K562 (cell line): ENCODE data around the gene HBEGF. TPM values are rescaled to one million over a fixed set of nuclear protein-coding genes. Genes with fewer than 3 reads are reported as not detected.
"Not testable (repeated sequence)": the region's sequence is repeated elsewhere in the genome, so short reads cannot be mapped to it uniquely, and the experiment has no call there.

ENCODE experiments used
- ATAC-seq: fragments of 200-7000 bp; cut with Tn5 transposase; 3 replicates; pipeline ENCODE4 v1.9.1; 2020; ENCODE audit warnings: moderate library complexity
- BruUV-seq: library from RNA; stranded (reverse); fragments of 400-500 nt; replicated peaks from 2 replicates; lab custom pipeline; 2021; lab: Mats Ljungman, UMichigan
- CTCF ChIA-PET: fragments of 300-600 bp; formaldehyde crosslinking; extraction: SDS; loops from one replicate; lab custom pipeline; 2021; ENCODE audit warnings: low intra/inter-chr PET ratio; lab: Yijun Ruan, JAX
- POLR2A ChIA-PET: fragments of 300-600, 350-650 bp; sonication (Branson Sonifier 250); formaldehyde crosslinking; extraction: SDS; loops from one replicate; lab custom pipeline; 2021; ENCODE audit warnings: antibody characterized with exemption, inconsistent platforms; lab: Yijun Ruan, JAX
- DNase-seq, 4 experiments: peaks; one replicate each; pipeline versions ENCODE4 v3.0.0 to v3.0.0-alpha.2; 2011 to 2018; ENCODE audit warnings: low spot score in 3 of 4, mixed read lengths in 3 of 4; ENCODE audit errors: extremely low read depth in 1 of 4
- FAIRE-seq: peaks from 2 replicates; lab custom pipeline; 2011; peaks lifted over from hg19 to GRCh38; lab: Jason Lieb, UNC
- H2AFZ ChIP-seq: 2 replicates; pipeline ENCODE4 v1.6.0; 2011; ENCODE audit warnings: low read depth, low read length, control low read depth, inconsistent platforms
- H3K27ac ChIP-seq: fragments of 200-600 bp; 3 replicates; pipeline ENCODE4 v1.8.0; 2011; ENCODE audit warnings: low read depth, mild to moderate bottlenecking, control low read depth, inconsistent platforms, low read length, moderate library complexity, mixed read lengths; ENCODE audit errors: extremely low read depth
- H3K27me3 ChIP-seq, 2 experiments: fragments of 300-600 bp in 1 of 2; 2 replicates in 1 of 2; 3 replicates in 1 of 2; pipeline versions ENCODE4 v1.6.0 to v1.8.0; 2011; ENCODE audit warnings: inconsistent platforms in 2 of 2, low read length in 2 of 2, mild to moderate bottlenecking in 1 of 2, mixed read lengths in 1 of 2, moderate library complexity in 1 of 2; ENCODE audit not compliant: control insufficient read depth in 2 of 2, insufficient read depth in 2 of 2
- H3K36me3 ChIP-seq: fragments of 300-600 bp; 3 replicates; pipeline ENCODE4 v1.8.0; 2011; ENCODE audit warnings: mild to moderate bottlenecking, low read length, inconsistent platforms; ENCODE audit not compliant: control insufficient read depth, insufficient read depth
- H3K4me1 ChIP-seq, 2 experiments: fragments of 200-600 bp in 1 of 2; replicated peaks in 1 of 2; 2 replicates in 1 of 2; 3 replicates in 1 of 2; pipeline versions ENCODE4 v1.5.1 to v1.8.0; 2011; ENCODE audit warnings: inconsistent platforms in 2 of 2, low read length in 2 of 2, mild to moderate bottlenecking in 1 of 2, mixed read lengths in 1 of 2, moderate library complexity in 1 of 2; ENCODE audit not compliant: control insufficient read depth in 2 of 2, insufficient read depth in 2 of 2
- H3K4me2 ChIP-seq: 2 replicates; pipeline ENCODE4 v1.6.1; 2011; ENCODE audit warnings: low read length, control low read depth, inconsistent platforms, mixed read lengths; ENCODE audit not compliant: insufficient read depth
- H3K4me3 ChIP-seq: fragments of 200-600 bp; sonication (generic), shearing (Covaris generic); 2 replicates; pipeline ENCODE4 v1.5.1; 2016; ENCODE audit warnings: control low read depth, inconsistent platforms
- H3K79me2 ChIP-seq: fragments of 200-600 bp; 3 replicates; pipeline ENCODE4 v1.8.0; 2011; ENCODE audit warnings: low read length, inconsistent platforms; ENCODE audit not compliant: control insufficient read depth, insufficient read depth
- H3K9ac ChIP-seq, 2 experiments: 2 replicates each; pipeline versions ENCODE4 v1.6.0 to v1.6.1; 2011; ENCODE audit warnings: low read depth in 2 of 2, low read length in 2 of 2, control low read depth in 1 of 2, inconsistent platforms in 1 of 2, mild to moderate bottlenecking in 1 of 2, mixed read lengths in 1 of 2; ENCODE audit not compliant: insufficient read depth in 1 of 2
- H3K9me1 ChIP-seq: one replicate; pipeline ENCODE4 v1.6.0; 2011; ENCODE audit warnings: inconsistent platforms, mild to moderate bottlenecking, low read length, moderate library complexity; ENCODE audit not compliant: control insufficient read depth, insufficient read depth
- H3K9me3 ChIP-seq: replicated peaks from 2 replicates; pipeline ENCODE4 v1.5.1; 2011; ENCODE audit warnings: low read depth, low read length, inconsistent platforms; ENCODE audit not compliant: control insufficient read depth, insufficient read depth
- H4K20me1 ChIP-seq: replicated peaks from 2 replicates; pipeline ENCODE4 v1.6.1; 2011; ENCODE audit warnings: low read length, inconsistent platforms, mixed read lengths; ENCODE audit not compliant: control insufficient read depth, insufficient read depth
- ARID1B ChIP-seq: fragments of 450-650 bp; IDR thresholded peaks from 2 replicates; pipeline ENCODE4 v1.6.1; 2016; ENCODE audit warnings: antibody characterized with exemption, mild to moderate bottlenecking, inconsistent platforms
- ARNT ChIP-seq, 2 experiments: fragments of 450-650 bp; IDR thresholded peaks; 2 replicates each; pipeline ENCODE4 v1.6.1; 2016; ENCODE audit warnings: mild to moderate bottlenecking in 1 of 2
- CBFA2T2 ChIP-seq: fragments of 450-650 bp; conservative IDR thresholded peaks from 2 replicates; pipeline ENCODE4 v1.6.1; 2017; ENCODE audit warnings: mild to moderate bottlenecking
- CBFA2T3 ChIP-seq: fragments of 450-650 bp; IDR thresholded peaks from 2 replicates; pipeline ENCODE4 v1.6.1; 2017
- DPF2 ChIP-seq: fragments of 450-650 bp; IDR thresholded peaks from 2 replicates; pipeline ENCODE4 v1.6.1; 2016
- KDM1A ChIP-seq, 2 experiments: fragments of 450-650 bp; IDR thresholded peaks; 2 replicates each; pipeline ENCODE4 v1.6.1; 2016; ENCODE audit warnings: mild to moderate bottlenecking in 2 of 2
- TAL1 ChIP-seq: fragments of 450-650 bp; IDR thresholded peaks from 2 replicates; pipeline ENCODE4 v1.6.1; 2016; ENCODE audit warnings: mild to moderate bottlenecking
- TCF3 ChIP-seq: sonication (generic); formaldehyde crosslinking; IDR thresholded peaks from 2 replicates; pipeline ENCODE4 v1.4.0; 2020; ENCODE audit warnings: mild to moderate bottlenecking, missing genetic modification reagents
- whole genome bisulfite sequencing: fragments of 100-300 bp; shearing (Covaris generic); methylation state at CpG from one replicate; pipeline ENCODE4 v1.1.6; 2016; ENCODE audit warnings: low coverage, mixed read lengths; ENCODE audit not compliant: insufficient coverage; ENCODE audit errors: missing lambda C conversion rate; 5-methylcytosine and 5-hydroxymethylcytosine counted together
- in situ Hi-C: fragments of 300-500 bp; cut with MboI; formaldehyde crosslinking; loops from 4 replicates; pipeline ENCODE4 v1.15.0; 2018; ENCODE audit warnings: inconsistent platforms, mixed read lengths
- intact Hi-C: fragments of 100-400 bp; cut with micrococcal nuclease; formaldehyde crosslinking; loops from 2 replicates; pipeline ENCODE4 v1.14.2; 2022
- polyA plus RNA-seq, 8 experiments: library from polyadenylated mRNA; depleted of rRNA in 4 of 8; stranded (reverse) in 5 of 8; unstranded in 3 of 8; fragments of >200 nt; fragmentation: Nextera tagmentation in 2 of 8; fragmentation: Illumina TruSeq in 1 of 8; extraction: Ambion mirVana in 2 of 8; extraction: Trizol in 1 of 8; gene quantifications; 2 replicates each; pipeline versions ENCODE4 v1.2.1 to v1.2.3, GENCODE V29; 2011 to 2014; ENCODE audit warnings: inconsistent platforms in 1 of 8, missing spikeins in 1 of 8
- total RNA-seq, 7 experiments: library from RNA; depleted of rRNA in 6 of 7; stranded (reverse); fragments of >200 nt in 6 of 7; fragmentation: Illumina TruSeq in 2 of 7; extraction: Trizol in 2 of 7; gene quantifications; 2 replicates each; pipeline versions ENCODE4 v1.2.1 to v1.2.3, GENCODE V29; 2011 to 2021; ENCODE audit warnings: low replicate concordance in 1 of 7
- TF ChIP-seq, protein P1 (sequence below): fragments of 450-650 bp; IDR thresholded peaks from 2 replicates; pipeline ENCODE4 v1.6.1; 2018; ENCODE audit not compliant: partially characterized antibody

HBEGF gene
- total and polyA plus RNA-seq, 9 of the 15 experiments (the other 6 are each of a cell fraction or from before 2014, with no cell fraction given), result 0.11 to 1.1 (median 0.60) TPM

- peaks cover 13 to 16% of the 10 kb centered on the region in 2 experiments; a peak in 4 of 5 replicates for H3K4me1 ChIP-seq
- peak; percentile 60 for TF ChIP-seq CBFA2T2
- peak; percentile 33; the same call in 1 of the 2 replicates for TF ChIP-seq TCF3 (CRISPR knock-in tag)
- 0 out of 2 replicates have a peak, but pooled peaks have one; percentile 22 for TF ChIP-seq DPF2
- TF ChIP-seq CBFA2T3, result peak; percentile 81
- peak; percentile 41 to 43; a peak in 3 of 4 replicates for TF ChIP-seq KDM1A (IDR thresholded peaks at IDR 0.05)
- TF ChIP-seq ARID1B, result peak; percentile 43; the same call in 1 of the 2 replicates
- peak; percentile 62; the same call in 1 of the 2 replicates for TF ChIP-seq TAL1
- WGBS, result 54% methylated on average over 7 of the region's 8 CpGs
- ATAC-seq, H3K4me2 ChIP-seq, intact Hi-C loops, H2AFZ ChIP-seq, H3K4me3 ChIP-seq, H3K9me1 ChIP-seq, CTCF ChIA-PET, H3K9me3 ChIP-seq, FAIRE-seq, H3K27me3 ChIP-seq, H3K27ac ChIP-seq, DNase-seq, H3K79me2 ChIP-seq, H3K36me3 ChIP-seq, H4K20me1 ChIP-seq, H3K9ac ChIP-seq, in situ Hi-C loops: not testable (repeated sequence)
- BruUV-seq, result TSS peak; percentile 22
- POLR2A ChIA-PET, result interaction anchor here (0.7 to 1.4 kb wide), 7 partner anchors 12 to 138 kb away, joined by 3 to 5 read pairs (median 3); partner anchors contain the start of gene PFDN1
Measured at GRCh38 chr5:140343849-140344248, 2.6 kb downstream of the HBEGF start.

DNA sequence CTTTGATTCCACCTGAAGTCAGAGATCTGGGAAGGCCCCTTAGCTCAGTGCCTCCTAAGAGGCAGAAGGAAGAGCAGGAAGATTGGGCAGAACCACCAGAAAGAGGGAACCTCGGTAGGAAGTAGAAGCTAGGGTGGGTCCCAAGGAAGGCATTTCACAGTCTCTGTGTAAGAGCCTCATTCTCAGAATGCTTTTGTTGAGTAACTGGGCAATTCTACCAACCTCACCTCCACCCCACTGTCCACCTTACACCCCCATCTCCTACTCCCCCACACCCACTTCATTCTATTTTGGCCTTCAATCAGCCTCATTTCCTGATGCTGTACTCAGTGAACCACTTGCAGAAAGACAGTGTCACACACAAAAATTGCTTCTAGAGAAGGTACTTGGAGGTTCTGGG, 3.5 kb downstream of the HBEGF start:
- Histone ChIP-seq H3K9me1 (no peaks in the 10 kb centered on the region), H3K4me2 (no peak overlapping the region), H3K4me3 (no peak overlapping the region), H2AFZ (peak overlapping the region; percentile 60), H4K20me1 (no peaks in the 10 kb centered on the region), H3K79me2 (no peaks in the 10 kb centered on the region), H3K27me3 (no peaks in the 10 kb centered on the region), H3K9ac (no peak overlapping the region), H3K36me3 (no peaks in the 10 kb centered on the region), H3K4me1 (peaks cover 13 to 16% of the 10 kb centered on the region in 2 experiments; a peak in 4 of 5 replicates), H3K27ac (no peak overlapping the region), H3K9me3 (no peaks in the 10 kb centered on the region)
- no TSS peak for BruUV-seq
- POLR2A ChIA-PET, result interaction anchor here (0.7 to 1.4 kb wide), 5 partner anchors 11 to 219 kb away, joined by 3 to 5 read pairs (median 4); no protein-coding TSS in a partner anchor
- TF ChIP-seq, protein P1, sequence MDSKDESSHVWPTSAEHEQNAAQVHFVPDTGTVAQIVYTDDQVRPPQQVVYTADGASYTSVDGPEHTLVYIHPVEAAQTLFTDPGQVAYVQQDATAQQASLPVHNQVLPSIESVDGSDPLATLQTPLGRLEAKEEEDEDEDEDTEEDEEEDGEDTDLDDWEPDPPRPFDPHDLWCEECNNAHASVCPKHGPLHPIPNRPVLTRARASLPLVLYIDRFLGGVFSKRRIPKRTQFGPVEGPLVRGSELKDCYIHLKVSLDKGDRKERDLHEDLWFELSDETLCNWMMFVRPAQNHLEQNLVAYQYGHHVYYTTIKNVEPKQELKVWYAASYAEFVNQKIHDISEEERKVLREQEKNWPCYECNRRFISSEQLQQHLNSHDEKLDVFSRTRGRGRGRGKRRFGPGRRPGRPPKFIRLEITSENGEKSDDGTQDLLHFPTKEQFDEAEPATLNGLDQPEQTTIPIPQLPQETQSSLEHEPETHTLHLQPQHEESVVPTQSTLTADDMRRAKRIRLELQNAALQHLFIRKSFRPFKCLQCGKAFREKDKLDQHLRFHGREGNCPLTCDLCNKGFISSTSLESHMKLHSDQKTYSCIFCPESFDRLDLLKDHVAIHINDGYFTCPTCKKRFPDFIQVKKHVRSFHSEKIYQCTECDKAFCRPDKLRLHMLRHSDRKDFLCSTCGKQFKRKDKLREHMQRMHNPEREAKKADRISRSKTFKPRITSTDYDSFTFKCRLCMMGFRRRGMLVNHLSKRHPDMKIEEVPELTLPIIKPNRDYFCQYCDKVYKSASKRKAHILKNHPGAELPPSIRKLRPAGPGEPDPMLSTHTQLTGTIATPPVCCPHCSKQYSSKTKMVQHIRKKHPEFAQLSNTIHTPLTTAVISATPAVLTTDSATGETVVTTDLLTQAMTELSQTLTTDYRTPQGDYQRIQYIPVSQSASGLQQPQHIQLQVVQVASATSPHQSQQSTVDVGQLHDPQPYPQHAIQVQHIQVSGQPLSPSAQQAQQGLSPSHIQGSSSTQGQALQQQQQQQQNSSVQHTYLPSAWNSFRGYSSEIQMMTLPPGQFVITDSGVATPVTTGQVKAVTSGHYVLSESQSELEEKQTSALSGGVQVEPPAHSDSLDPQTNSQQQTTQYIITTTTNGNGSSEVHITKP, result peak; percentile 65
- no peak for TF ChIP-seq ARNT (IDR thresholded peaks at IDR 0.05)
- intact Hi-C loops (no loop called here), in situ Hi-C loops (no loop called here)
- ATAC-seq (no peak), DNase-seq (no peak), FAIRE-seq (no peak)
- CTCF ChIA-PET, result no interaction called here
- WGBS, result 0% methylated on average over 1 of the region's 1 CpG
